ENCODE data around the gene MIX23. TPM values are rescaled to one million over a fixed set of nuclear protein-coding genes. Genes with fewer than 3 reads are reported as not detected.

Gene MIX23
- total RNA-seq, 1 experiment from 2014 or later: 80.6 TPM

- TF ChIP-seq, protein P1, sequence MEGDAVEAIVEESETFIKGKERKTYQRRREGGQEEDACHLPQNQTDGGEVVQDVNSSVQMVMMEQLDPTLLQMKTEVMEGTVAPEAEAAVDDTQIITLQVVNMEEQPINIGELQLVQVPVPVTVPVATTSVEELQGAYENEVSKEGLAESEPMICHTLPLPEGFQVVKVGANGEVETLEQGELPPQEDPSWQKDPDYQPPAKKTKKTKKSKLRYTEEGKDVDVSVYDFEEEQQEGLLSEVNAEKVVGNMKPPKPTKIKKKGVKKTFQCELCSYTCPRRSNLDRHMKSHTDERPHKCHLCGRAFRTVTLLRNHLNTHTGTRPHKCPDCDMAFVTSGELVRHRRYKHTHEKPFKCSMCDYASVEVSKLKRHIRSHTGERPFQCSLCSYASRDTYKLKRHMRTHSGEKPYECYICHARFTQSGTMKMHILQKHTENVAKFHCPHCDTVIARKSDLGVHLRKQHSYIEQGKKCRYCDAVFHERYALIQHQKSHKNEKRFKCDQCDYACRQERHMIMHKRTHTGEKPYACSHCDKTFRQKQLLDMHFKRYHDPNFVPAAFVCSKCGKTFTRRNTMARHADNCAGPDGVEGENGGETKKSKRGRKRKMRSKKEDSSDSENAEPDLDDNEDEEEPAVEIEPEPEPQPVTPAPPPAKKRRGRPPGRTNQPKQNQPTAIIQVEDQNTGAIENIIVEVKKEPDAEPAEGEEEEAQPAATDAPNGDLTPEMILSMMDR (conservative IDR thresholded peaks at IDR 0.05): no peak
- no peak overlapping the region for H3K27ac Mint-ChIP-seq
- Histone ChIP-seq H3K56ac (ENCODE audit: insufficient read length, low read depth, low read length) (no peak overlapping the region), H3K4me2 (ENCODE audit: insufficient read depth, insufficient read length, low read length) (no peak overlapping the region), H3K4ac (ENCODE audit: low read depth, low read length) (no peak overlapping the region), H3K23ac (ENCODE audit: insufficient read length, low read depth, low read length) (no peak overlapping the region), H2AK5ac (ENCODE audit: insufficient read length, low read length) (no peak overlapping the region), H3K4me1 (ENCODE audit: insufficient read depth, low read length) (no peaks in the 10 kb centered on the region), H2BK12ac (ENCODE audit: insufficient read length, low read depth, low read length) (no peak overlapping the region), H3K9me3 (ENCODE audit: control insufficient read depth, low read depth, low read length) (no peaks in the 10 kb centered on the region), H3T11ph (ENCODE audit: low read length) (no peak overlapping the region), H3K9ac (ENCODE audit: extremely low read depth, insufficient read length, low read length) (no peak overlapping the region), H3K27ac (ENCODE audit: insufficient read length, low read depth, low read length) (no peak overlapping the region), H4K91ac (ENCODE audit: insufficient read length, low read depth, low read length) (no peak overlapping the region), H3K79me1 (ENCODE audit: insufficient read depth, low read depth, low read length, poor library complexity, severe bottlenecking) (no peaks in the 10 kb centered on the region), H3K23me2 (ENCODE audit: insufficient read length, low read depth, low read length, poor library complexity, severe bottlenecking) (no peaks in the 10 kb centered on the region), H2BK20ac (ENCODE audit: low read depth, low read length, poor library complexity, severe bottlenecking) (no peak overlapping the region), H3K18ac (ENCODE audit: insufficient read length, low read depth, low read length) (no peak overlapping the region), H4K20me1 (ENCODE audit: control insufficient read depth, insufficient read depth, insufficient read length) (no peaks in the 10 kb centered on the region), H4K8ac (replicated peaks; ENCODE audit: insufficient read length, low read depth, low read length) (no peak overlapping the region), H3K14ac (ENCODE audit: insufficient read depth, low read length) (no peak overlapping the region), H4K5ac (ENCODE audit: insufficient read length, low read depth, low read length) (no peak overlapping the region), H2BK120ac (ENCODE audit: low read depth, low read length, poor library complexity, severe bottlenecking) (no peak overlapping the region), H3K27me3 (ENCODE audit: insufficient read depth, low read length) (no peaks in the 10 kb centered on the region), H2BK5ac (ENCODE audit: insufficient read length, low read length) (no peak overlapping the region), H2BK15ac (ENCODE audit: low read depth, low read length) (no peak overlapping the region), H2AFZ (ENCODE audit: low read length) (no peak overlapping the region), H3K79me2 (ENCODE audit: insufficient read depth, low read length) (no peaks in the 10 kb centered on the region)
- H3K4me1 Mint-ChIP-seq: peaks cover 10 to 13% of the 10 kb centered on the region in 2 experiments
- H3K9me3 Mint-ChIP-seq: no peaks in the 10 kb centered on the region; a peak in 2 of 5 replicates
- H3K36me3 Mint-ChIP-seq (ENCODE audit: insufficient read depth in 1 of 3, low read depth in 3 of 3): no peaks in the 10 kb centered on the region
- WGBS (ENCODE audit: extremely low coverage, insufficient read length, low lambda C conversion rate): no CpG with 5 or more reads among the region's 2 CpGs
- peaks cover 6% of the 10 kb centered on the region for H3K27me3 Mint-ChIP-seq (ENCODE audit: low read depth)
- H3K4me3 Mint-ChIP-seq: no peak overlapping the region
- no peak for DNase-seq
Measured at GRCh38 chr3:122314228-122314876, 68.7 kb downstream of the MIX23 start.
